VCaP (cell line): ENCODE results near the gene SH3BGR.

Experiments used
- H3K27ac ChIP-seq: fragments of 450-650 bp; 2 replicates; pipeline ENCODE4 v1.5.1; 2017
- CTCF ChIP-seq: fragments of 450-650 bp; conservative IDR thresholded peaks from 2 replicates; pipeline ENCODE4 v1.5.1; 2017; ENCODE audit warnings: mild to moderate bottlenecking, moderate library complexity

SH3BGR gene

GRCh38 chr21:39447264-39447663 lies 4.5 kb upstream of the SH3BGR start:
- TF ChIP-seq CTCF = no peak

GRCh38 chr21:39452207-39452969 lies 618 bp downstream of the SH3BGR start:
- no peak for TF ChIP-seq CTCF
- H3K27ac ChIP-seq = no peak overlapping the region; the same call in 1 of the 2 replicates

More at GRCh38 chr21:39447264-39447663, 4.5 kb upstream of the SH3BGR start:
- H3K27ac ChIP-seq = no peak overlapping the region

- H3K27ac ChIP-seq = no peak overlapping the region
- no peak for TF ChIP-seq CTCF
Measured at GRCh38 chr21:39452970-39453342, 1.2 kb downstream of the SH3BGR start.

GRCh38 chr21:39453571-39454179 lies 1.9 kb downstream of the SH3BGR start:
- TF ChIP-seq CTCF = no peak
- H3K27ac ChIP-seq = no peak overlapping the region

GRCh38 chr21:39454949-39455668 lies 3.3 kb downstream of the SH3BGR start:
- no peak overlapping the region for H3K27ac ChIP-seq
- TF ChIP-seq CTCF = no peak

- peak; percentile 52 for TF ChIP-seq CTCF
- no peak overlapping the region for H3K27ac ChIP-seq
Measured at GRCh38 chr21:39456665-39457064, 4.9 kb downstream of the SH3BGR start.

GRCh38 chr21:39461419-39461818 lies 9.6 kb downstream of the SH3BGR start:
- no peak overlapping the region for H3K27ac ChIP-seq

More at GRCh38 chr21:39461419-39461818, 9.6 kb downstream of the SH3BGR start:
- TF ChIP-seq CTCF = no peak
